ENCODE measurements around the gene CLCA1.
A peak's percentile ranks its signal among the peaks of the same experiment; 100 is the strongest.

CLCA1 gene

DNA sequence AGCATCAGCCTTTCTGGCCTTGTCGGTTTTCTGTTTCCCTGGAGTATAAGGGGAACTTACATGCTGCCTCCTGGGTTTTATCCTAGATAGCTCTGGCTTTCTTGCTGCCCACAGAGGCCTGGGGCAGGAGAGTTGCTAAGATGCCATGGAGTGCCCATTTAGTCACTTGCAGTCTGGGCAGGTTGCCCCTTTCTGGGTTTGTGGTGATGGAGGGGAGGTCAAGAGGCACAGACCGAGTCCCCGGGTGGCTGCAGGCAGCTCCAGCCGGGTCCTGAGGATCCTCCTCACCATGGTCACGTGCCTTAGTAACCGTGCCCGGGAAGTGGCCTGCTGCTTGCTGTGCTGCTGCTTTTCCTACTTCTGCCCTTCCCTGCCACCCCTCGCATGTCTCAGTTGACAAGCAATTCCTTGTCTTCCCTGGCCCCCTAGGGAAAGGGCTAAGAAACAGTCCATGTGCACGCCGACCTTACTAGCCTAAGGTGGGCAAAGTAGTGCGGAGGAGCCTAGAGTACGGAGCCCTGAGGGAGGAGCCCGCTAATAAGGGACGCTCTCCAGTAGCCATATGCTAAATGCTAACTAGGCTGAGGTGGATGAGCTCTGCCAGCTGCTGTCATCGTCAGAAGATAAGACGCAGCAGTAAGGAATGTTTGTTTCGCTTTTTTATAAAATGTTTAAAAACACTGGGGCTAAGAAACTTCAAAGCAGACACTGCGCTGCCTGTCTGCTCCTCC is 34.8 kb downstream of the CLCA1 start:
- DNase-seq = peak in 1 of 2 donors; percentile 50
- peak overlapping the region; percentile 34 for H4K12ac ChIP-seq (ENCODE audit: low read depth, low read length)
- peak overlapping the region; percentile 78 for H2BK5ac ChIP-seq (ENCODE audit: low read depth, low read length, poor library complexity)
- peak overlapping the region; percentile 88 for H4K91ac ChIP-seq (ENCODE audit: low read depth, low read length)
- no peaks in the 10 kb centered on the region for H3K27me3 ChIP-seq (ENCODE audit: insufficient read depth, low read length)
- peaks cover 13% of the 10 kb centered on the region in 2 experiments for H3K4me1 ChIP-seq (ENCODE audit: control insufficient read depth in 1 of 2, insufficient read depth in 2 of 2, low read length in 2 of 2)
- H3K36me3 ChIP-seq (ENCODE audit: control insufficient read depth in 1 of 2, insufficient read depth in 2 of 2, low read length in 2 of 2) = no peaks in the 10 kb centered on the region
- peaks cover 2% of the 10 kb centered on the region for H3K79me2 ChIP-seq (ENCODE audit: control insufficient read depth, insufficient read depth, low read length, poor library complexity)
- no peak overlapping the region for H3K4ac ChIP-seq (ENCODE audit: low read depth, low read length)
- H3K9me3 ChIP-seq (ENCODE audit: insufficient read depth, low read depth, low read length) = no peaks in the 10 kb centered on the region
- peak overlapping the region; percentile 12 for H3K14ac ChIP-seq (ENCODE audit: low read length)
- H2AK5ac ChIP-seq (ENCODE audit: low read length) = no peak overlapping the region
- no peak overlapping the region for H3K23ac ChIP-seq (ENCODE audit: low read length)
- H3K18ac ChIP-seq (ENCODE audit: low read length) = peak overlapping the region; percentile 72
- H3K4me2 ChIP-seq (ENCODE audit: low read length) = peak overlapping the region; percentile 77
- peak overlapping the region; percentile 95 for H3K27ac ChIP-seq (ENCODE audit: low read depth, low read length)
- no CpG with 5 or more reads among the region's 18 CpGs for WGBS (ENCODE audit: extremely low coverage, insufficient coverage, insufficient read length)
- H2BK120ac ChIP-seq (ENCODE audit: insufficient read depth, low read length, poor library complexity) = peak overlapping the region; percentile 87
- H2BK12ac ChIP-seq (ENCODE audit: low read length) = peak overlapping the region; percentile 51
- H3K79me1 ChIP-seq (ENCODE audit: low read length) = peaks cover 18% of the 10 kb centered on the region
- no peak overlapping the region for H3K9ac ChIP-seq (ENCODE audit: low read length)
- no peak overlapping the region for H3K4me3 ChIP-seq (ENCODE audit: low read depth, low read length)
- H2AFZ ChIP-seq (ENCODE audit: insufficient read depth, low read length, poor library complexity) = peak overlapping the region; percentile 56
- peak overlapping the region; percentile 31 for H4K8ac ChIP-seq (ENCODE audit: low read depth, low read length)

DNA sequence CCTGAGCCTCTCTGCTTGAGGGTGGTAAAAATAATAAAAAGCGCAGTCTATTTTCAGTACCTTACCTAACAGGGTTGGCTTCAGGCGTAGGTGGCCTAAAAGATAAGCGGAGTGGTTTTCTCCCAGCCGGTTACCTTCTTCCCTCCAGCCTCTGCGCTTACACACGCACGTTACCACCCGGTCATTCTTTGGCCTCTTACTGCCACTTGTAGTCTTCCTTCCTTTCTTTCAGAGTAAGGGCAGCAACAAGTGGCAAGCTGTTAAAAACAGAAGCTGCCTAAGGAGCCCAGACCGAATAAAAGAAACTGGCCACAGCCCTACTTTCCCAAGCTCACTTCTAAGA is 35.4 kb downstream of the CLCA1 start:
- no peak overlapping the region for H2BK120ac ChIP-seq (ENCODE audit: insufficient read depth, low read length, poor library complexity)
- H3K23ac ChIP-seq (ENCODE audit: low read length) = no peak overlapping the region
- H3K4ac ChIP-seq (ENCODE audit: low read depth, low read length) = no peak overlapping the region
- H3K4me2 ChIP-seq (ENCODE audit: low read length) = peak overlapping the region; percentile 77
- no peak overlapping the region for H4K12ac ChIP-seq (ENCODE audit: low read depth, low read length)
- peak; percentile 11 to 45 for DNase-seq
- WGBS (ENCODE audit: extremely low coverage, insufficient coverage, insufficient read length) = no CpG with 5 or more reads among the region's 9 CpGs
- no peak overlapping the region for H3K18ac ChIP-seq (ENCODE audit: low read length)
- H3K4me3 ChIP-seq (ENCODE audit: low read depth, low read length) = no peak overlapping the region
- no peaks in the 10 kb centered on the region for H3K27me3 ChIP-seq (ENCODE audit: insufficient read depth, low read length)
- H4K8ac ChIP-seq (ENCODE audit: low read depth, low read length) = peak overlapping the region; percentile 32
- H3K14ac ChIP-seq (ENCODE audit: low read length) = no peak overlapping the region
- H3K27ac ChIP-seq (ENCODE audit: low read depth, low read length) = peak overlapping the region; percentile 95
- no peak overlapping the region for H2AK5ac ChIP-seq (ENCODE audit: low read length)
- H2BK5ac ChIP-seq (ENCODE audit: low read depth, low read length, poor library complexity) = no peak overlapping the region
- H3K36me3 ChIP-seq (ENCODE audit: control insufficient read depth in 1 of 2, insufficient read depth in 2 of 2, low read length in 2 of 2) = no peaks in the 10 kb centered on the region
- H3K79me1 ChIP-seq (ENCODE audit: low read length) = peaks cover 18% of the 10 kb centered on the region
- no peak overlapping the region for H3K9ac ChIP-seq (ENCODE audit: low read length)
- H4K91ac ChIP-seq (ENCODE audit: low read depth, low read length) = peak overlapping the region; percentile 34
- peaks cover 13% of the 10 kb centered on the region in 2 experiments for H3K4me1 ChIP-seq (ENCODE audit: control insufficient read depth in 1 of 2, insufficient read depth in 2 of 2, low read length in 2 of 2)
- peak overlapping the region; percentile 51 for H2BK12ac ChIP-seq (ENCODE audit: low read length)
- H3K79me2 ChIP-seq (ENCODE audit: control insufficient read depth, insufficient read depth, low read length, poor library complexity) = peaks cover 2% of the 10 kb centered on the region
- H2AFZ ChIP-seq (ENCODE audit: insufficient read depth, low read length, poor library complexity) = peak overlapping the region; percentile 56
- no peaks in the 10 kb centered on the region for H3K9me3 ChIP-seq (ENCODE audit: insufficient read depth, low read depth, low read length)

GRCh38 chr1:86504895-86505563 is 36.3 kb downstream of the CLCA1 start:
- Histone ChIP-seq H3K14ac (ENCODE audit: low read length) (no peak overlapping the region), H2BK12ac (ENCODE audit: low read length) (no peak overlapping the region), H4K8ac (ENCODE audit: low read depth, low read length) (no peak overlapping the region), H3K23ac (ENCODE audit: low read length) (no peak overlapping the region), H3K27me3 (ENCODE audit: insufficient read depth, low read length) (no peaks in the 10 kb centered on the region), H3K9ac (ENCODE audit: low read length) (no peak overlapping the region), H3K36me3 (ENCODE audit: control insufficient read depth in 1 of 2, insufficient read depth in 2 of 2, low read length in 2 of 2) (no peaks in the 10 kb centered on the region), H3K4ac (ENCODE audit: low read depth, low read length) (no peak overlapping the region), H3K18ac (ENCODE audit: low read length) (no peak overlapping the region), H3K79me2 (ENCODE audit: control insufficient read depth, insufficient read depth, low read length, poor library complexity) (peaks cover 2% of the 10 kb centered on the region), H3K4me2 (ENCODE audit: low read length) (no peak overlapping the region), H3K4me3 (ENCODE audit: low read depth, low read length) (no peak overlapping the region), H2AFZ (ENCODE audit: insufficient read depth, low read length, poor library complexity) (no peak overlapping the region), H3K4me1 (ENCODE audit: control insufficient read depth in 1 of 2, insufficient read depth in 2 of 2, low read length in 2 of 2) (peaks cover 13% of the 10 kb centered on the region in 2 experiments), H3K9me3 (ENCODE audit: insufficient read depth, low read depth, low read length) (no peaks in the 10 kb centered on the region), H3K27ac (ENCODE audit: low read depth, low read length) (no peak overlapping the region), H2AK5ac (ENCODE audit: low read length) (no peak overlapping the region), H4K12ac (ENCODE audit: low read depth, low read length) (no peak overlapping the region), H2BK5ac (ENCODE audit: low read depth, low read length, poor library complexity) (no peak overlapping the region), H2BK120ac (ENCODE audit: insufficient read depth, low read length, poor library complexity) (no peak overlapping the region), H3K79me1 (ENCODE audit: low read length) (peaks cover 18% of the 10 kb centered on the region), H4K91ac (ENCODE audit: low read depth, low read length) (no peak overlapping the region)
- no peak for DNase-seq
- WGBS (ENCODE audit: extremely low coverage, insufficient coverage, insufficient read length) = no CpG with 5 or more reads among the region's 9 CpGs

- no peak overlapping the region for H3K27ac ChIP-seq (ENCODE audit: low read depth, low read length)
- no peak overlapping the region for H3K4me3 ChIP-seq (ENCODE audit: low read depth, low read length)
- H3K27me3 ChIP-seq (ENCODE audit: insufficient read depth, low read length) = no peaks in the 10 kb centered on the region
- H4K91ac ChIP-seq (ENCODE audit: low read depth, low read length) = no peak overlapping the region
- no peak overlapping the region for H3K4me2 ChIP-seq (ENCODE audit: low read length)
- H3K4me1 ChIP-seq (ENCODE audit: control insufficient read depth in 1 of 2, insufficient read depth in 2 of 2, low read length in 2 of 2) = peaks cover 13% of the 10 kb centered on the region in 2 experiments
- no peak for DNase-seq
- H3K9ac ChIP-seq (ENCODE audit: low read length) = no peak overlapping the region
- no peak overlapping the region for H2BK5ac ChIP-seq (ENCODE audit: low read depth, low read length, poor library complexity)
- H3K9me3 ChIP-seq (ENCODE audit: insufficient read depth, low read depth, low read length) = no peaks in the 10 kb centered on the region
- H3K79me2 ChIP-seq (ENCODE audit: control insufficient read depth, insufficient read depth, low read length, poor library complexity) = peaks cover 2% of the 10 kb centered on the region
- H3K79me1 ChIP-seq (ENCODE audit: low read length) = peaks cover 18% of the 10 kb centered on the region
- H2AK5ac ChIP-seq (ENCODE audit: low read length) = no peak overlapping the region
- no peak overlapping the region for H3K23ac ChIP-seq (ENCODE audit: low read length)
- H4K12ac ChIP-seq (ENCODE audit: low read depth, low read length) = no peak overlapping the region
- WGBS (ENCODE audit: extremely low coverage, insufficient coverage, insufficient read length) = no CpG with 5 or more reads among the region's 4 CpGs
- no peak overlapping the region for H3K18ac ChIP-seq (ENCODE audit: low read length)
- no peak overlapping the region for H2BK120ac ChIP-seq (ENCODE audit: insufficient read depth, low read length, poor library complexity)
- no peaks in the 10 kb centered on the region for H3K36me3 ChIP-seq (ENCODE audit: control insufficient read depth in 1 of 2, insufficient read depth in 2 of 2, low read length in 2 of 2)
- no peak overlapping the region for H3K4ac ChIP-seq (ENCODE audit: low read depth, low read length)
- H2BK12ac ChIP-seq (ENCODE audit: low read length) = no peak overlapping the region
- no peak overlapping the region for H2AFZ ChIP-seq (ENCODE audit: insufficient read depth, low read length, poor library complexity)
- H4K8ac ChIP-seq (ENCODE audit: low read depth, low read length) = no peak overlapping the region
- H3K14ac ChIP-seq (ENCODE audit: low read length) = no peak overlapping the region
Observed at GRCh38 chr1:86505564-86505902, 36.8 kb downstream of the CLCA1 start.

Data from trophoblast cell (in vitro differentiated cells and primary cell).